Measurements from ENCODE around the gene MOGAT2. TPM values are rescaled to one million over a fixed set of nuclear protein-coding genes. Genes with fewer than 3 reads are reported as not detected.
A peak's percentile ranks its signal among the peaks of the same experiment; 100 is the strongest.

The MOGAT2 gene
- total and polyA plus RNA-seq, 2 of the 13 experiments (the other 11 are each of a cell fraction or from before 2014, with no cell fraction given), result 27.2 to 27.8 TPM

- TF ChIP-seq ZNF496 (CRISPR knock-in tag; IDR thresholded peaks at IDR 0.05; ENCODE audit: insufficient replicate concordance), result no peak
- TF ChIP-seq ZNF282 (IDR thresholded peaks at IDR 0.05; ENCODE audit: partially characterized antibody), result no peak
- peak; percentile 71 for TF ChIP-seq ZNF879 (CRISPR knock-in tag; IDR thresholded peaks at IDR 0.05)
- TF ChIP-seq NFIC (IDR thresholded peaks at IDR 0.05; ENCODE audit: low read length), result no peak
- TF ChIP-seq MXD1 (CRISPR knock-in tag; IDR thresholded peaks at IDR 0.05), result peak; percentile 59; the same call in 1 of the 2 replicates
- no peak for TF ChIP-seq YY1 (IDR thresholded peaks at IDR 0.05; ENCODE audit: insufficient read depth, insufficient replicate concordance, low read depth, low read length)
- TF ChIP-seq TOE1 (CRISPR knock-in tag; IDR thresholded peaks at IDR 0.05), result no peak
- no peak for TF ChIP-seq ZNF234 (CRISPR knock-in tag; conservative IDR thresholded peaks at IDR 0.05)
- TF ChIP-seq ZNF225 (CRISPR knock-in tag; IDR thresholded peaks at IDR 0.05), result no peak
- no peak for TF ChIP-seq ZNF503 (CRISPR knock-in tag; IDR thresholded peaks at IDR 0.05)
- no peak for TF ChIP-seq ARID3A (IDR thresholded peaks at IDR 0.05; ENCODE audit: low read depth, low read length)
- peak; percentile 93 for TF ChIP-seq ZNF263 (CRISPR knock-in tag; IDR thresholded peaks at IDR 0.05)
- peak; percentile 22; the same call in 1 of the 2 replicates for TF ChIP-seq MIER2 (CRISPR knock-in tag; IDR thresholded peaks at IDR 0.05)
- TF ChIP-seq ARNT2 (CRISPR knock-in tag; IDR thresholded peaks at IDR 0.05; ENCODE audit: low read depth), result no peak
- peak; percentile 61; the same call in 1 of the 2 replicates for TF ChIP-seq NFYB (CRISPR knock-in tag; IDR thresholded peaks at IDR 0.05)
- no peak for TF ChIP-seq MYPOP (CRISPR knock-in tag; IDR thresholded peaks at IDR 0.05)
- TF ChIP-seq REPIN1 (CRISPR knock-in tag; IDR thresholded peaks at IDR 0.05; ENCODE audit: borderline replicate concordance, low read depth), result peak; percentile 81
- TF ChIP-seq ZNF431 (CRISPR knock-in tag; IDR thresholded peaks at IDR 0.05; ENCODE audit: borderline replicate concordance, low read depth), result peak; percentile 77
- no peak for TF ChIP-seq CEBPB (IDR thresholded peaks at IDR 0.05; ENCODE audit: borderline replicate concordance, low read depth, low read length)
- TF ChIP-seq GTF2F1 (IDR thresholded peaks at IDR 0.05; ENCODE audit: low read length), result no peak
- TF ChIP-seq SP140L (CRISPR knock-in tag; IDR thresholded peaks at IDR 0.05; ENCODE audit: borderline replicate concordance), result no peak
These were observed 2.0 kb downstream of the MOGAT2 start (continued) for GRCh38 chr11:75719340-75720239.
